NB4 (cell line): ENCODE data around the gene TLCD3A.

Experiments used
- CTCF ChIP-seq: IDR thresholded peaks from one replicate; pipeline ENCODE4 v1.5.1; 2012; ENCODE audit warnings: low read depth, low read length
- POLR2A ChIP-seq: IDR thresholded peaks from 2 replicates; pipeline ENCODE4 v1.6.1; 2011; ENCODE audit warnings: mild to moderate bottlenecking; ENCODE audit not compliant: insufficient read length; ENCODE audit errors: extremely low read depth
- TF ChIP-seq, protein P1 (sequence below): IDR thresholded peaks from 2 replicates; pipeline ENCODE4 v1.6.1; 2011; ENCODE audit warnings: low read depth, low read length

DNA sequence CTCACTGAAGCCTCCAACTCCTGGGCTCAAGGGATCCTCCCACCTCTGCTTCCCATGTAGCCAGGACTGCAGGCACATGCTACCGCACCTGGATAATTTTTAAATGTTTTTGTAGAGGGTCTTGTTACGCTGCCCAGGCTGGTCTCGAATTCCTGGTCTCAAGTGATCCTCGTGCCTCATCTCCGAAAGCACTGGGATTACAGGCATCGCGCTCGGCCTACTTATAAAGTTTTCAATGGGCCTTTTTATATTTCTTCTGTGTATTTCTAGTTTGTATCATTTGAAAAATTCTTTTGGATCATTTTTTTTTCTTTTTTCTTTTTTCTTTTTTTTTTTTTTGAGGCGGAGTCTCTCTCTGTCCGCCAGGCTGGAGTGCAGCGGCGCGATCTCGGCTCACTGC is 7.3 kb upstream of the TLCD3A start:
- no peak for TF ChIP-seq CTCF
- TF ChIP-seq POLR2A = no peak
- TF ChIP-seq, protein P1, sequence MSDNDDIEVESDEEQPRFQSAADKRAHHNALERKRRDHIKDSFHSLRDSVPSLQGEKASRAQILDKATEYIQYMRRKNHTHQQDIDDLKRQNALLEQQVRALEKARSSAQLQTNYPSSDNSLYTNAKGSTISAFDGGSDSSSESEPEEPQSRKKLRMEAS = no peak
